Osteoblast (primary cell): ENCODE measurements around the gene ARMC7. TPM values are rescaled to one million over a fixed set of nuclear protein-coding genes. Genes with fewer than 3 reads are reported as not detected.
A peak's percentile ranks its signal among the peaks of the same experiment; 100 is the strongest.
"Not testable (repeated sequence)": the region's sequence is repeated elsewhere in the genome, so short reads cannot be mapped to it uniquely, and the experiment has no call there.

Source experiments
- DNase-seq: peaks from one replicate; pipeline ENCODE4 v3.0.0; 2011; ENCODE audit warnings: low spot score, mixed read lengths; ENCODE audit not compliant: insufficient read length; ENCODE audit errors: missing footprints
- H2AFZ ChIP-seq: 2 replicates; pipeline ENCODE4 v1.6.0; 2011; ENCODE audit warnings: mild to moderate bottlenecking, low read length
- H3K27ac ChIP-seq: 2 replicates; pipeline ENCODE4 v1.5.1; 2011; ENCODE audit warnings: mild to moderate bottlenecking, low read depth, low read length, moderate library complexity
- H3K27me3 ChIP-seq: 2 replicates; pipeline ENCODE4 v1.6.0; 2012; ENCODE audit warnings: mild to moderate bottlenecking, control low read depth, inconsistent platforms, low read length, moderate library complexity; ENCODE audit not compliant: insufficient read depth
- H3K36me3 ChIP-seq: 2 replicates; pipeline ENCODE4 v1.5.1; 2011; ENCODE audit warnings: mild to moderate bottlenecking, low read length, control low read depth, moderate library complexity; ENCODE audit not compliant: insufficient read depth
- H3K4me1 ChIP-seq: 2 replicates; pipeline ENCODE4 v1.5.1; 2011; ENCODE audit warnings: mild to moderate bottlenecking, low read length, control low read depth, moderate library complexity; ENCODE audit not compliant: insufficient read depth
- H3K4me2 ChIP-seq: 2 replicates; pipeline ENCODE4 v1.6.0; 2011; ENCODE audit warnings: mild to moderate bottlenecking, low read length; ENCODE audit not compliant: insufficient read depth
- H3K4me3 ChIP-seq: fragments of 200-600 bp; sonication (generic); 3 replicates; pipeline ENCODE4 v1.5.1; 2012; ENCODE audit warnings: mild to moderate bottlenecking, low read length, inconsistent platforms; ENCODE audit not compliant: insufficient read depth
- H3K79me2 ChIP-seq: 2 replicates; pipeline ENCODE4 v1.6.0; 2012; ENCODE audit warnings: mild to moderate bottlenecking, low read length, control low read depth, inconsistent platforms; ENCODE audit not compliant: insufficient read depth
- H3K9me3 ChIP-seq: 2 replicates; pipeline ENCODE4 v1.5.1; 2011; ENCODE audit warnings: low read depth, low read length, control low read depth
- H4K20me1 ChIP-seq: 2 replicates; pipeline ENCODE4 v1.6.0; 2012; ENCODE audit warnings: mild to moderate bottlenecking, low read length, control low read depth; ENCODE audit not compliant: insufficient read depth
- total RNA-seq: library from RNA; depleted of rRNA; stranded (reverse); fragments of >200 nt; gene quantifications from 2 replicates; pipeline ENCODE4 v1.2.3, GENCODE V29; 2012
- TF ChIP-seq, protein P1 (sequence below): IDR thresholded peaks from 2 replicates; pipeline ENCODE4 v1.5.1; 2011; ENCODE audit warnings: mild to moderate bottlenecking, low read depth, low read length, moderate library complexity; ENCODE audit errors: extremely low read depth

The ARMC7 gene
- total RNA-seq, 1 donor: 3.3 TPM

- Histone ChIP-seq H3K27ac (peak within 1 kb of the TSS; percentile 63), H3K27me3 (no peaks in the 10 kb centered on the region), H2AFZ (peak within 1 kb of the TSS; percentile 90), H3K36me3 (peaks cover 28% of the 10 kb centered on the region), H3K4me2 (peak within 1 kb of the TSS; percentile 93), H3K79me2 (peaks cover 4% of the 10 kb centered on the region), H4K20me1 (peaks cover 4% of the 10 kb centered on the region), H3K9me3 (no peaks in the 10 kb centered on the region), H3K4me1 (peaks cover 7% of the 10 kb centered on the region), H3K4me3 (peak within 1 kb of the TSS; percentile 88)
- TF ChIP-seq, protein P1, sequence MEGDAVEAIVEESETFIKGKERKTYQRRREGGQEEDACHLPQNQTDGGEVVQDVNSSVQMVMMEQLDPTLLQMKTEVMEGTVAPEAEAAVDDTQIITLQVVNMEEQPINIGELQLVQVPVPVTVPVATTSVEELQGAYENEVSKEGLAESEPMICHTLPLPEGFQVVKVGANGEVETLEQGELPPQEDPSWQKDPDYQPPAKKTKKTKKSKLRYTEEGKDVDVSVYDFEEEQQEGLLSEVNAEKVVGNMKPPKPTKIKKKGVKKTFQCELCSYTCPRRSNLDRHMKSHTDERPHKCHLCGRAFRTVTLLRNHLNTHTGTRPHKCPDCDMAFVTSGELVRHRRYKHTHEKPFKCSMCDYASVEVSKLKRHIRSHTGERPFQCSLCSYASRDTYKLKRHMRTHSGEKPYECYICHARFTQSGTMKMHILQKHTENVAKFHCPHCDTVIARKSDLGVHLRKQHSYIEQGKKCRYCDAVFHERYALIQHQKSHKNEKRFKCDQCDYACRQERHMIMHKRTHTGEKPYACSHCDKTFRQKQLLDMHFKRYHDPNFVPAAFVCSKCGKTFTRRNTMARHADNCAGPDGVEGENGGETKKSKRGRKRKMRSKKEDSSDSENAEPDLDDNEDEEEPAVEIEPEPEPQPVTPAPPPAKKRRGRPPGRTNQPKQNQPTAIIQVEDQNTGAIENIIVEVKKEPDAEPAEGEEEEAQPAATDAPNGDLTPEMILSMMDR: peak; percentile 42
- peak; percentile 98 for DNase-seq
Measured at GRCh38 chr17:75131278-75132017, 21.7 kb downstream of the ARMC7 start, which contains the start of gene NT5C. Gene NT5C, minus strand, starts transcription at chr17:75131742. Its CDS starts 35 bp downstream, at chr17:75131707.

DNA sequence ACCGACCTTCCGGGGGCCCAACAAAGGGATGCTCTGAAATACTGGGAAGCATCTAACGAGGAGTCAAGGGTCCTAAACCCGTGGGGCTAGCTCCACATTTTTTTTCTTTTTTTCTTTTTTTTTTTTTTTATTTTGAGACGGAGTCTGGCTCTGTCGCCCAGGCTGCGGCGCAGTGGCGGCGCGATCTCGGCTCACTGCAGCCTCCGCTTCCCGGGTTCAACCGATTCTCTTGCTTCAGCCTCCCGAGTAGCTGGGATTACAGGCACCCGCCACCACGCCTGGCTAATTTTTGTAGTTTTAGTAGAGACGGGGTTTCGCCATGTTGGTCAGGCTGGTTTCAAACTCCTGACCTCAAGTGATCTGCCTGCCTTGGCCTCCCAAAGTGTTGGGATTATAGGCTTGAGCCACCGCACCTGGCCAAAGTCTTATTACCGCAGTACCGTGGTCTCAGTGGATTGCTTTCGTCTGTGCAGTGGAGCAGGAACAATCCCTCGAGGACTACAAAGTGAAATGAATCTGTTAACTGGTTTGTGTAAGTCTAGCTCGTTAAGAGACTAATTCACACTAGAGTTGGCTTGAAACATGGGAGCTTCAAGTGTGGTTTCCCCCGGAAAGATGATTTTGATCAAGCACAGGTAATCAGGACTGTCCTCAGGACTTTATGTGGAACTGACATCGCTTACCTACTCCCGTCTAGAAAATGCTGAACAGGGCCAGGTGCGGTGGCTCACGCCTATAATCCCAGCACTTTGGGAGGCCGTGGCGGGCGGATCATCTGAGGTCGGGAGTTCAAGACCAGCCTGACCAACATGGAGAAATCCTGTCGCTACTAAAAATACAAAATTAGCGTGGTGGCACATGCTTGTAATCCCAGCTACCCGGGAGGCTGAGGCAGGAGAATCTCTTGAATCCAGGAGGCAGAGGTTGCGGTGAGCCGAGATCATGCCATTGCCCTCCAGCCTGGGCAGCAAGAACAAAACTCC is 22.5 kb downstream of the ARMC7 start:
- Histone ChIP-seq H3K4me3 (peak overlapping the region; percentile 88), H3K4me2 (peak overlapping the region; percentile 93), H3K27ac (peak overlapping the region; percentile 63), H2AFZ (peak overlapping the region; percentile 90), H3K36me3 (peaks cover 32% of the 10 kb centered on the region)
- H3K4me1 ChIP-seq, H3K27me3 ChIP-seq, H3K9me3 ChIP-seq, DNase-seq, H4K20me1 ChIP-seq, H3K79me2 ChIP-seq: not testable (repeated sequence)

DNA sequence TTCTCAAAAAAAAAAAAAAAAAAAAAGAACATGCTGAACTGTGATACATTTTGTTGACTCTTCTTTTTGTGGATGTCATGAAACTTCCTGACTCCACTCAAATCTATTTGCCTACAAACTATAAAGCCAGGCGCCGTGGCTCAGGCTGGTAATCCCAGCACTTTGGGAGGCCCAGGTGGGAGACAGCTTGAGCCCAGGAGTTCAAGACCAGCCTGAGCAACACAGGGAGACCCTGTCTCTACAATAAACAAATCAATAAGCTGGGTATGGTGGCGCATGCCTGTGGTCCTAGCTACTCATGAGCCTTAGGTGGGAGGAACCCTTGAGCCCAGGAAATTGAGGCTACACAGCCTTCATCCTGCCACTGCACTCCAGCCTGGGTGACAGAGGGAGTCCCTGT is 23.2 kb downstream of the ARMC7 start:
- Histone ChIP-seq H3K36me3 (peaks cover 34% of the 10 kb centered on the region), H3K4me2 (no peak overlapping the region), H3K4me1 (peaks cover 7% of the 10 kb centered on the region), H4K20me1 (peaks cover 4% of the 10 kb centered on the region), H3K27ac (no peak overlapping the region), H3K79me2 (peaks cover 4% of the 10 kb centered on the region), H2AFZ (no peak overlapping the region), H3K4me3 (no peak overlapping the region), H3K27me3 (no peaks in the 10 kb centered on the region), H3K9me3 (no peaks in the 10 kb centered on the region)
- DNase-seq: peak; percentile 44
- TF ChIP-seq, protein P1: no peak

DNA sequence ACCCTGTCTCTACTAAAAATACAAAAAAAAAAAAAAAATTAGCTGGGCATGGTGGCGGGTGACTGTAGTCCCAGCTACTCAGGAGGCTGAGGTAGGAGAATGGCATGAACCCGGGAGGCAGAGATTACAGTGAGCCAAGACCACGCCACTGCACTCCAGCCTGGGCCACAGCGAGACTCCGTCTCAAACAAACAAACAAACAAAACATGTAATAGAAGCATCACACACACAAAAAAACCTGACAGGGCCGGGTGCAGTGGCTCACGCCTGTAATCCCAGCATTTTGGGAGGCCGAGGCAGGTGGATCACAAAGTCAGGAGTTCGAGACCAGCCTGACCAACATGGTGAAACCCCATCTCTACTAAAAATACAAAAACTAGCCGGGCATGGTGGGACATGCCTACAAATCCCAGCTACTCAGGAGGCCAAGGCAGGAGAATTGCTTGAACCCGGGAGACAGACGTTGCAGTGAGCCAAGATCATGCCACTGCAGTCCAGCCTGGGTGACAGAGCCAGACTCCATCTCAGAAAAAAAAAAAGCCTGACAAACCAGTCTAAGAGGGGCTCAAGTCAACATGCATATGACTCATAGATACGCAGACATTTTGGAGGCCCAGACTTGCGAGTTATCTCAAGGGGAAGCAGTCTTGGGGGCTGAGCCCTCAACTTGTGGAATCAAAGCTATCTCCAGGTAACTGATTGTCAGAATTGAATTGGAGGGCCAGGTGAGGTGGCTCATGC is 24.0 kb downstream of the ARMC7 start:
- H4K20me1 ChIP-seq, H3K79me2 ChIP-seq, H3K4me1 ChIP-seq, H3K4me2 ChIP-seq, H3K27me3 ChIP-seq, H3K27ac ChIP-seq, H2AFZ ChIP-seq, H3K4me3 ChIP-seq, H3K9me3 ChIP-seq: not testable (repeated sequence)
- peak; percentile 8 for DNase-seq
- H3K36me3 ChIP-seq: peaks cover 35% of the 10 kb centered on the region
